Frontal cortex (tissue), 4 donors: ENCODE results near the gene CDC42BPA. TPM values are rescaled to one million over a fixed set of nuclear protein-coding genes. Genes with fewer than 3 reads are reported as not detected.
A peak's percentile ranks its signal among the peaks of the same experiment; 100 is the strongest.
"Not testable (repeated sequence)": the region's sequence is repeated elsewhere in the genome, so short reads cannot be mapped to it uniquely, and the experiment has no call there.

Experiments used
- DNase-seq, 2 donors: peaks; one replicate each; pipeline ENCODE4 v3.0.0; 2012; ENCODE audit warnings: low spot score in 2 of 2
- FAIRE-seq: peaks from 2 replicates; lab custom pipeline; 2012; peaks lifted over from hg19 to GRCh38; lab: Jason Lieb, UNC
- total RNA-seq: library from RNA; depleted of rRNA; stranded (reverse); fragments of >200 nt; gene quantifications from one replicate; pipeline ENCODE4 v1.2.3, GENCODE V29; 2014
- donor health status: control.
- donor health status: control.
- donor health status: control.

Gene CDC42BPA
- total RNA-seq, 1 donor from 2014 or later, result 154 TPM

DNA sequence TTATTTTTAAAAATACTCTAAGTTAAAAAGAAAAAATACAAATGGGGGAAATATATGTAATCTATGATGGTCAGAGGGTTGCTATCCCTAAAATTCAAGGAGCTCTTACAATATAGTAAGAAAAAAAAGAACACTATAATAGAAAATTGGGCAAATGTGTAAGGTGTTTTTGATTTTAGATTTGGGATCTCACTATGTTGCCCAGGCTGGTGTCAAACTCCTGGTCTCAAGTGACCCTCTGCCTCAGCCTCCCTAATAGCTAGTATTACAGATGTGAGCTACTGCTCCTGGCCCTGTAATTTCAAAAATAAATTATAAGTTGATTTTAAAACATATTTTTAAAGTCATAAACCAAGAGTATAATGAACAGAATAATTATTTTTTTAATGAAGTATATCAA, 45.9 kb downstream of the CDC42BPA start:
- FAIRE-seq (no peak), DNase-seq (no peak)

DNA sequence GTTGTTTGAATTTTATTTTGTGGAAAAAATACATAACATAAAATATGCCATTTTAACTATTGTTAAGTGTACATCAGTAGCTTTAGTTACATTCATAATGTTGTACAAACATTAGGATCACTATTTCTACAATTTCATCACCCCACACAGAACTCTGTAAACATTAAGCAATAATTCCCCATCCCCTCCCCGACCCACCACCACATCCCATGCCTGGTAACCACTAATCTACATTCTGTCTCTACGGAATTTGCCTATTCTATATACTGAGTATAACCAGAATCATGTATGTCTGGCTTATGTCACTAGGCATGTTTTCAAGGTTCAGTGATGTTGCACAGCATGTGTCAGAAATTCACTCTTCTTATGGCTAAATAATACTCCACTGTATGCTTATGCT, 47.7 kb downstream of the CDC42BPA start:
- FAIRE-seq, result no peak
- no peak for DNase-seq

DNA sequence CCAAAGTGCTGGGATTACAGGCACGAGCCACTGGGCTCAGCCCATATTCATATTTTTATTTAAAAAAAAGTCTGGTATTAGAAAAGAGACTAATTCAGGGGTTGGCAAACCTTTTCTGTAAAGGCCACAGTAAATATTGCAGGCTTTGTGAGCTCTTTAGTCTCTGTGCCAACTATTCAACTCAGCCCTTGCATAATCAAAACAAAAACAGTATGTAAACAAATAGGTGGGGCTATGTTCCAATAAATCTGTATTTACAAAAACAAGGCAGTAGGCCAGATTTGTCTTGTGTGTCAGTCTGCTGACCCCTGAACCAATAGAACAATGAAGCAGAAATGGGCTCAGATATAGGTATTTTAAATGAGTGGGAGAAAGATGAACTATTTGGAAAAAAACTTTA, 49.3 kb downstream of the CDC42BPA start:
- no peak for FAIRE-seq
- no peak for DNase-seq

DNA sequence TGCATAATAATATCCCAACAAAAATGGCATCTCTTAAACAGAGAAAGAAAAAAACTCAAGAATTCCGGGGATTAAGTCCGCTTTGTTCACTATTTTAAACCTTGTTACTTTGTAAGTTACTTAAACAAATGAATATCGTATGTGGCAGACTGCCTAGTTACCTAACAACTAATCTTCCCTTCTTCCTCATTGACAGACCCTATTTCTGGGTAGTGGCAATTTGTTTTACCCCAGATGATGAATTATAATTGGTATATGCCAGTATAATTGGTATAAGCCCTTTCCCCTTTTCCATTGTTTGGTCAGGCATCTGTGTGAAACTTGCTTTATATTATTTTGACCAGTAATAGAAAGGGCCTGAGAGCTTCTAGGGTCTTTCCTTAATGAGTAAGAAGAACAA, 52.4 kb downstream of the CDC42BPA start:
- FAIRE-seq, result no peak
- no peak for DNase-seq

DNA sequence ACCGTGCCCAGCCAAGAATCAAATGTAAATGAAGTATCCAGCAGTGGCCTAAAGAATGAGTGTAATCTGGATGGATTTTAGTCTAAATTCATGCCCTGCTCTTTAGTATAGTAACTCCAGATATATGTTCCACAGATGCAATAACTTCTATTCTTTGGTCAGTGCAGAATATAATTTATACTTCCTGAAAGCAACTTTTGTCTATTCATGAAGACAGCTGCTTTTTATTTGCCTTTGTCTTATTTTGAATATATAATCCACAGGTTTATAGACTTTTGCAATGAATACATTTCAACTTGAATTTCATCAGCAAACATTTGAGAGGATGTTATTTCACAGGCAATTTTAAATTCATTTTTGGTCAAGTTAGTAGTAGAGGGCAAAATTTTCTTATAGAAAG, 54.4 kb downstream of the CDC42BPA start:
- no peak for FAIRE-seq

DNA sequence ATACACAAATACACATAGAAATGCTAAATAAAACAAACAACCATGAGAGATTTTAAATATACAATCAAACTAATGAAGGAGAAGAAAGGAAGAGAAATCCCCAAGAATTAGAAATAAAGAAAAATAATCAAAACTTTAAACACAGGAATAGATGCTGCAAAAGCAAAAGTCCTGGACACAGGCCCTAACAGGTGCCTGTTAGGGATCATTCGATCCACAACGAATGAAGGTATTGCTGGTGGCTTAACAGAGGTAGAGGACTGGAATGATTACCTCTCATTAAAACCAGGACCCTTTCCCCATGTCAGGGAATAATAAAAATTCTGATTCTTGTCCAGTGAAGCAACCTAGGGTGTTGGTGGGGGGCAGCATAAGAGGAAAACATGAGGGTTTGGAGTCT, 56.8 kb downstream of the CDC42BPA start:
- FAIRE-seq, result no peak
- no peak for DNase-seq

More for the DNA sequence above, 54.4 kb downstream of the CDC42BPA start:
- DNase-seq, result no peak

DNA sequence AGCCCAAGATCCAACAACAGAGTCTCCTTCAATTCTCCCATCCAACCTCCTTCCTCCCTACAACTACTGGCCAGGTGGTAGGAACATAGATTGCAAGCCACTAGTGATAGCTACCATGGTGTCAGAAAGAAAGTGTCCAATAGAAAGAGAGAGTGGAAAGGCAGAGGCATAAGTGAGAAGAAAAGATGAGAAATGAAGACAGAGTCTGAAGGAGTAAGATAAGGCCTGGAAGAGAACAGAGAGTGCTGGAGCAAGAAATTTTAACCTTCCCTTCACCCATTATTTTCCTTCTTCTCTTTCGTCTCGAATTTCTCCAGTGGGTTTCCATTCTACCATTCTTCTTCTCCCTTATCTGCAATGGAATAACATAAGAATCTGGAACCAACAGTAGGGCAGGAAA, 57.9 kb downstream of the CDC42BPA start:
- FAIRE-seq (no peak), DNase-seq (no peak)

DNA sequence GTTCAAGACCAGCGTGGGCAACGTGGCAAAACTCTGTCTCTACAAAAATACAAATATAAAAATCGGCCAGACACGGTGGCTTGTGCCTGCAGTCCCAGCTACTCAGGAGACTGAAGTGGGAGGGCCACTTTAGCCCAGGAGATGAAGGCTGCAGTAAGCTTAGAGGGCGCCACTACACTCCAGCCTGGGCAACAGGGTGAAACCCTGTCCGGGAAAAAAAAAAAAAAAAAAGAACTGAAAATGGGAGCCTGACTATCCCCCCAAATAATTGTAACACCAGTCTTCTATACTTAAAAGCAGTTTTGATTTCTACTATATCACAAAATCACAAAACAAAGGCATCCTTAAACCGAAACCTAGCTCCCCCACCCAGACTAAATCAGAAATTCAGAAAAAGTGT, 60.3 kb downstream of the CDC42BPA start:
- DNase-seq, result no peak
- no peak for FAIRE-seq

DNA sequence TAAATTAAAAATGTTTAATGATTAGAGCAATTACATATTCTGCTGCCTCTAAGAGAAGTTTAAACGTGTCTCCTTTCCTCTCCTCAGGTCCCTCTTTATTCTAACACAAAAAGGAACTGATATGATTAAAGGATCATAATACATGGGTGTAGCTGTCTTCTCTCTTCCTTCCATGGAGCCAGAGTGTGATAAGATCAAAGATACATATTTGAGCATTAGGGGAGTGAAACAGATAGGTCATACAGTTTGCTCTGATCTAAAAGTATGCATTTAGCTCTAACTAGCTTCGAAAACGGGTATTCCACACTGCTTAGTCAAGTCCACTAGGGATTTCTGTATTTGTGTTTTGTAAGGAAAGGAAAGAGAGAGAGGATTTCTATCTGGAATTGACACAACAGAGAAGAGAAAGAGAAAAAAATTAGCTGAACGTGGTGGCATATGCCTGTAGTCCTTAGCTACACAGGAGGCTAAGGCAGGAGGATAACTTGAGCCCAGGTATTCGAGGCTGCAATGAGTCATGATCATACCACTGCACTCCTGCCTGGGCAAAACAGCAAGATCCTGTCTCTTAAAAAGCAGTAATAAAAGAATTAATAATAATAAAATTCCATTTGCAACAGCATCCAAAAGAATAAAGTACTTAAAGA, 63.1 kb downstream of the CDC42BPA start:
- no peak for DNase-seq
- FAIRE-seq, result no peak

DNA sequence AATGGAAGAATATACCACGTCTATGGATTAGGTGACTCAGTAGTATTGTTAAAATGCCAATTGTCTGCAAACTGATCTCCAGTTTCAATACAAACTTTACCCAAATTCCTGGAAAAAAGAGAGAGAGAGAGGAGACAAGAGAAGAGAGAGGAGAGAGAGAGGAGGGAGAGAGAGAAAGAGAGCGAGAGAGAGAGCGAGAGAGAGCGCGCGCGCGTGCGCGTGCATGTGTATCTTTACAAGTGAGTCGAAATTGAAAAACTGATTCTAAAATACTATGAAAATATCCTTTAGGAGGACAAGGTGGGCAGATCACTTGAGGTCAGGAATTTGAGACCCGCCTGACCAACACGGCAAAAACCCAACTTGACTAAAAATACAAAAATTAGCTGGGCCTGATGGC, 65.2 kb downstream of the CDC42BPA start:
- no peak for FAIRE-seq

DNA sequence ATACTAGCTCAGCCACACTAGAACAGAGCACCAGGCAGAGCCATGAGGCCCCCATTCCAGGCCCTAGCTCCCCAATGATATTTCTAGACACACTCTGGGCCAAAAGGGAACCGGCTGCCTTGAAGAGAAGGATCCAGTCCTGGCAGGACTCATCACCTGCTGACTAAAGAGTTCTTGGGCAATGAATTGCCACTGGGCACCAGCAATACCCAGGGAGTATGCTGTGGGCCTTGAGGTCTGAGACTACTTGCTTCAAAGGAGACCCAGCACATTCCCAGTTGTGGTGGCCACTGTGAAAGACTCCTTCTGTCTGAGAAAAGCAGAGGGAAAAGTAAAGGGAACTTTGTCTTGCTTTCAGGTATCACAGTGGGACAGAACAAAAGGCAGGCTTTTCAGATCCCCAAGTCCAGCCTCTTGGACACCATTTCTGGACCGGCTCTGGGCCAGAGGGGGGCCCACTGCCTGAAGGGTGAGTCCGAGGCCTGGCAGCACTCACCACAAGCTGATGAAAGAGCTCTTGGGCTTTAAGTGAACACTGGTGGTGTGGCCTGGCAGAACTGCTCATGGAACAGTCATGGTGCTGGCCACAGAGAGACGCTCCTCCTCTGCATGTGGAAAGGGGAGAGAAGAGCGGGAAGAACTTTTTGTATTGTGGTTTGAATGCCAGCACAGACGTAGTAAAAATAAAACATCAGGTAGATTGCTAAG, 72.5 kb downstream of the CDC42BPA start:
- FAIRE-seq, result no peak
- no peak for DNase-seq

More for the DNA sequence above, 65.2 kb downstream of the CDC42BPA start:
- DNase-seq, result no peak

DNA sequence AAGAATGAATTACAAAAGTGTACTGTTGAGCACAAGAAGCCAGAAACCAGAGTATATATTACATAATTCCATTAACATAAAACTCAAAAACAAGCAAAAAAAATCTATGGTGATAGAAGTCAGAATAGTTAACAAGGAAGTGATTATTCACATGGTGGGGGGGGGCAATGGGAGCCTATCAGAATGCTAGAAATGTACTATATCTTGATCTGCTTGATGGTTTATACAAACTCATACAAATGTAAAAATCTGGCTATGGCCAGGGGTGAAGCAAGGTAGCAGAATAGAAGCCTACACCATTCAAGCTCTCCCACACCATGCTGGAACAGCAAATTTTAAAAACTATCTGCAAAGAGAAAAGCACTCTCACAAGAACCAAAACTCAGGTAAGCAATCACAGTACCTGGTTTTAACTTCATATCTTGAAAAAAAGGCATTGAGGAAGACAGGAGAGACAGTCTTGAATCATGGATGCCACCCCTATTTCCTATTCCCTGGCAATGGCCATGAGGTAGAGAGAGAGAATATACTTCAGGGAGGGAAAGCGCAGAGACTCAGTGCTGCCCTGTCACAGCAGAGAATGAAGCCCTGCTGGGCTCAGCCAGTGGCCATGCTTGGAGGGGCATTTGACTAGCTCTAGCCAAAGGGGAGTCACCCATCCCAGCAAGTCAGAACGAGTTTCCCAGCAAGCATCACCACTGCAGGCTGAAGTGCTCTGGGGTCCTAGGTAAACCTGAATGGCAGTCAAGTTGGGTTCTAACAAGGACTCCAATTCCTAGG, 73.8 kb downstream of the CDC42BPA start:
- DNase-seq, result no peak
- no peak for FAIRE-seq

DNA sequence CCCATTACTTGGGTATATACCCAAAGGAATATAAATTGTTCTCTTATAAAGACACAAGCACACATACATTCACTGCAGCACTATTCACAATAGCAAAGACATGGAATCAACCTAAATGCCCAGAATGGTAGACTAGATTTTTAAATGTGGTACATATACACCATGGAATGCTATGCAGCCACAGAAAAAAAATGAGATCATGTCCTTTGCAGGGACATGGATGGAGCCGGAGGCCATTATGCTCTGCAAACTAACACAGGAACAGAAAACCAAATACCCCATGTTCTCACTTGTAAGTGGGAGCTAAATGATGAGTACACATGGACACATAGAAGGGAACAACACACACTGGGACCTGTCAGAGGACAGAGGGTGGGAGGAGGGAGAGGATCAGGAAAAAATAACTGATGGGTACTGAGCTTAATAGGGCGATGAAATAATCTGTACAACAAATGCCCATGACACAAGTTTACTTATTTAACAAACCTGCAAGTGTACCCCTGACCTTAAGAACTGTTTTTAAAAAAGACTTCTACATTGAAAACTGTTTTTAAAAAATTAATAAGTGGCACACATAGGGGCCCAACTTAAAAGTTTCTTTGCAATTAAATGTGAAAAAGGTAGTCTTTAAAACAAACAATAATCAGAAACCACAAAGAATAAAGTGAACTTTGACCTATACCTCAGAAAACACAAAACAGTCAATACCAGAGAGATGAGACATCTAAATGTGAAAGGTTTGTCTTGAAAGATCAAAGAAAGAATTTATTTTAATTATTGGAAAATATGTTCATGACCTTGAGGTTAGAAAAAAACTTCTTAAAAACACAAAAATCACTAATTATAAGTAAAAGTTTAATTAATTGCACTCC, 75.2 kb downstream of the CDC42BPA start:
- FAIRE-seq (peak; percentile 49), DNase-seq (no peak)

DNA sequence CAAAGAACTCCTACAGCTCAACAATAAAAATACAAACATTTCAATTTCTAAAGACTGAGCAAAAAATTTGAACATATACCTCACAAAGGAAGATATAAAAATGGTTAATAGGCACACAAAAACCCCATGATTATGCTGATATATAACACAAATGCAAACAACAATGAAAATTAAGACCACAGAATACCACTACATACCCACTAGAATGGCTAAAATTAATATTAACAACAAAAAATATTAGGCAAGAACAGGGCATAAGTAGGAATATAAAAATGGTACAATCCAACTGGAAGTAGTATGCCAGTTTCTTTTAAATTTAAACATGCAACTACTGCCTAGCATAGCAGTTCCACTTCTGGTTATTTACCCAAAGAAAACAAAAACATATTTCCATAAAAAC, 77.3 kb downstream of the CDC42BPA start:
- no peak for FAIRE-seq
- no peak for DNase-seq

DNA sequence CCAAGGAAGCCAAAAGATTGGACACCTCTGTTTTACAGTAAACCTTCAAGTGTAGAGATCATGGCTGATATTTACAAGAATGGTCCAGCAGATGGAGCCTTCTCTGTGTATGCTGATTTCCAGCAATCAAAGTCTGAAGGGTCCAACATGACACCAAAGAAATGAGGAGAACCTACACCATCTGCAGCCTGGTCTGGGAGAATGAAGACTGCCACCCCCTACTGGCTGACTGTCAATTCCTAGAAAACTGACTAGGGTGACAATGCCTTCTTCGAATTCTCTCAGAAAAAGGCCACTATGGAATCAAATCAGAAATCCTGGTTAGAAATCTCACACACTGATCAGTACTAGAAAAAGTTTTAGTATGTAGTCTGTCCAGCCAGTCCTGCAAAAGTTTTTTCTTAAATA, 83.3 kb downstream of the CDC42BPA start:
- FAIRE-seq, result no peak

DNA sequence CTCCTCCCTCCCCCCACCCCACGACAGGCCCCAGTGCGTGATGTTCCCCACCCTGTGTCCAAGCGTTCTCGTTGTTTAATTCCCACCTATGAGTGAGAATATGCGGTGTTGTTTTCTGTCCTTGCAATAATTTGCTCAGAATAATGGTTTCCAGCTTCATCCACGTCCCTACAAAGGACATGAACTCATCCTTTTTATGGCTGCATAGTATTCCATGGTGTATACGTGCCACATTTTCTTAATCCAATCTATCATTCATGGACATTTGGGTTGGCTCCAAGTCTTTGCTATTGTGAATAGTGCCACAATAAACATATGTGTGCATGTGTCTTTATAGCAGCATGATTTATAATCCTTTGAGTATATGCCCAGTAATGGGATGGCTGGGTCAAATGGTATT, 87.2 kb downstream of the CDC42BPA start:
- DNase-seq, FAIRE-seq: not testable (repeated sequence)

More for the DNA sequence above, 83.3 kb downstream of the CDC42BPA start:
- peak; percentile 8 to 29 for DNase-seq

DNA sequence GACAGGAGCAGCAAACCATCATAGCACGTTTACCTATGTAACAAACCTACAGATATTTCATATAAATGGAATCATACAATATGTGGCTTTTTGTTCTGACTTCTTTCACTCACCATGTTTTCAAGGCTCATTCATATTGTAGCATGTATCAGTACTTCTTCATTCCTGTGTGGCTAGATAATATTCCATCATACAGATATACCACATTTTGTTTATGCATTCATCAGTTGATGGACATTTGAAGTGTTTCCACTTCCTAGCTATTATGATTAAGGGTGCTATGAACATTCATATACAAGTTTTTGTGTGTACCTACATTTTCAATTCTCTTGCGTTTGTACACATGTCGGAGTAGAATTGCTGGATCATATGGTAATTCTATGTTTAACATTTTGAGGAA, 90.1 kb downstream of the CDC42BPA start:
- FAIRE-seq, result no peak
- no peak for DNase-seq

DNA sequence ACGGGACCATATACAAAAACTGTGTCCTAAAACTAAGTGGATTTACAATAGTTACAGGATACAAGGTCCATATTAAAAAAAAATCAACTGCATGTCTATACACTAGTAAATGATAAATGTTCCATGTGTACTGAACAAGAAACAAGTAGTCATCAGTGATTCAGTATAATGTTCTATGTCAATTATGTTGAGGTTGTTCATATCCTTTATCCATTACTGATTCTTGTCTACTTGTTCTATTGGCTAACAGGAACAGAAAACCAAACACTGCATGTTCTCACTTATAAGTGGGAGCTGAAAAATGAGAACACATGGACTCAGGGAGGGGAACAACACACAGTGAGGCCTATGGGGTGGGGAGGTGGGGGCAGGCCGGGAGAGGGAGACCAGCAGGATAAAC, 90.5 kb downstream of the CDC42BPA start:
- no peak for FAIRE-seq
- no peak for DNase-seq

DNA sequence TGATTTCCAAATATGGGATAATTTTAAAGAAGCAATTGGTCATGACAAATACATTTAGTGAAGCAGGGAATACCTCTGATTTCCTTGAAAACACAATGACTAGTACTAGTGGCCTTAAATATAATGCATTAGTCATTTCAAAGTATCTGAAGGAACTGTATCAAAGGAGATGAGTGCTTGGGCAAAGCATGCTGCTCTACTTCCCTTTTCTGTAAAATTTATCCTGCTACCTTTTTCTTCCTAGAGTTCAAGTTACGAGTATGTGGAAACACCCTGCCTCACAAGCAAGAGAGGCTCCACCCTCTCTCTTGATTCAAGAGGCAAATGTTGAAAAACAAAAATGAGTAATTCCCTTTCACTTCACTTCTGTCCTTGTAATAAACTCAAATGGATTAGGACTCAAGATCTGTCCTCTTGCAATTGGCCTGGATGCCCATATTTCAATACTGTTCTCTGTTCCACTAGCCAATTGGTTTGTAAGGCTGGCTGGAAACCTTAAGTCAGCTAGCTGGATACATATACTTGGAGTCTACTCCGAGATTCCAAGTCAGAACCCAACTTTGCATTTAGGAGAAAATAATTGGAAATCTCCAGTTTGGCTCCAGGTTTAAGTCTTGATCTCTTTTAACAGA, 92.5 kb downstream of the CDC42BPA start:
- no peak for FAIRE-seq
- no peak for DNase-seq
